ENCODE results near the gene C11orf16. TPM values are rescaled to one million over a fixed set of nuclear protein-coding genes. Genes with fewer than 3 reads are reported as not detected.

The C11orf16 gene
- polyA plus RNA-seq, 3 donors, result not detected

DNA sequence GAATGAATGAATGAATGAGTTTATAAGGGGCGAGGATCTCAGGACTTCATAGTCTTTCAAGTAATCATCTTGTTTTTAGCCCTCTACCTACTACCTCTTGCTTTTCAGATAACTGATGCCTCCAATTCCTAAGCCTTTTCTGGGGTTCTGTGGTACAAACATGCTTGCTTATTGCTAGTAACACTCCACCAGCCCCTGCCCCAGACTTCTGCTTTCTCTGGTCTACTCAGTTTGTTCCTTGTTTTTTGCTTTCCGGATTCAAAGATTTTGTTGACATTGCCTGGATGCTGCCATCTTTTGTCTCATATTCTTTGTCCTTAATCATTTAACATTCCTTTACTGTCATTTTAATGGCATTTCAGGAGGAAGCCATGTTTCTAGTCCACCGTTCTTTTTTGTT lies 40.4 kb upstream of the C11orf16 start:
- Histone ChIP-seq H3K4me2 (replicated peaks; ENCODE audit: extremely low read depth, low read length, poor library complexity, severe bottlenecking) (no peak overlapping the region), H3K79me2 (ENCODE audit: insufficient read depth, low read length) (no peaks in the 10 kb centered on the region), H3K4me1 (ENCODE audit: control insufficient read depth in 1 of 2, insufficient read depth in 2 of 2, low read length in 2 of 2) (no peaks in the 10 kb centered on the region), H3K36me3 (replicated peaks in 1 of 2; ENCODE audit: control insufficient read depth in 1 of 2, insufficient read depth in 2 of 2, low read length in 2 of 2) (no peaks in the 10 kb centered on the region), H3K27me3 (ENCODE audit: control insufficient read depth in 2 of 2, insufficient read depth in 2 of 2, low read length in 2 of 2) (no peaks in the 10 kb centered on the region), H3K9me3 (replicated peaks in 1 of 2; ENCODE audit: control insufficient read depth in 1 of 2, insufficient read depth in 1 of 2, low read length in 2 of 2) (no peaks in the 10 kb centered on the region), H4K20me1 (ENCODE audit: insufficient read depth, low read length) (no peaks in the 10 kb centered on the region), H2AFZ (ENCODE audit: insufficient read depth, low read depth, low read length, poor library complexity, severe bottlenecking) (no peak overlapping the region), H3K9ac (ENCODE audit: insufficient read depth, low read length, poor library complexity, severe bottlenecking) (no peak overlapping the region), H3K27ac (ENCODE audit: low read depth in 1 of 2, low read length in 2 of 2) (no peak overlapping the region), H3K4me3 (replicated peaks in 1 of 3; ENCODE audit: low read depth in 2 of 3, low read length in 3 of 3) (no peak overlapping the region)
- 32% methylated on average over 2 of the region's 3 CpGs for WGBS (ENCODE audit: insufficient coverage)
- H3K9me3 Mint-ChIP-seq, result no peaks in the 10 kb centered on the region
- H3K4me3 Mint-ChIP-seq, result no peak overlapping the region
- H3K27me3 Mint-ChIP-seq (ENCODE audit: low read depth in 3 of 3), result peaks cover 0 to 3% (median 1%) of the 10 kb centered on the region in 3 donors
- H3K36me3 Mint-ChIP-seq, result peaks cover 0 to 3% of the 10 kb centered on the region in 2 donors
- peak in 1 of 3 donors; percentile 20 for DNase-seq
- TF ChIP-seq, protein P1, sequence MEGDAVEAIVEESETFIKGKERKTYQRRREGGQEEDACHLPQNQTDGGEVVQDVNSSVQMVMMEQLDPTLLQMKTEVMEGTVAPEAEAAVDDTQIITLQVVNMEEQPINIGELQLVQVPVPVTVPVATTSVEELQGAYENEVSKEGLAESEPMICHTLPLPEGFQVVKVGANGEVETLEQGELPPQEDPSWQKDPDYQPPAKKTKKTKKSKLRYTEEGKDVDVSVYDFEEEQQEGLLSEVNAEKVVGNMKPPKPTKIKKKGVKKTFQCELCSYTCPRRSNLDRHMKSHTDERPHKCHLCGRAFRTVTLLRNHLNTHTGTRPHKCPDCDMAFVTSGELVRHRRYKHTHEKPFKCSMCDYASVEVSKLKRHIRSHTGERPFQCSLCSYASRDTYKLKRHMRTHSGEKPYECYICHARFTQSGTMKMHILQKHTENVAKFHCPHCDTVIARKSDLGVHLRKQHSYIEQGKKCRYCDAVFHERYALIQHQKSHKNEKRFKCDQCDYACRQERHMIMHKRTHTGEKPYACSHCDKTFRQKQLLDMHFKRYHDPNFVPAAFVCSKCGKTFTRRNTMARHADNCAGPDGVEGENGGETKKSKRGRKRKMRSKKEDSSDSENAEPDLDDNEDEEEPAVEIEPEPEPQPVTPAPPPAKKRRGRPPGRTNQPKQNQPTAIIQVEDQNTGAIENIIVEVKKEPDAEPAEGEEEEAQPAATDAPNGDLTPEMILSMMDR (IDR thresholded peaks at IDR 0.05), result no peak
- peaks cover 5% of the 10 kb centered on the region for H3K4me1 Mint-ChIP-seq
- intact Hi-C loops (cut with micrococcal nuclease), result no loop called here
- peak overlapping the region in 3 of 7 donors; percentile 59 to 74 (median 64) for H3K27ac Mint-ChIP-seq

DNA sequence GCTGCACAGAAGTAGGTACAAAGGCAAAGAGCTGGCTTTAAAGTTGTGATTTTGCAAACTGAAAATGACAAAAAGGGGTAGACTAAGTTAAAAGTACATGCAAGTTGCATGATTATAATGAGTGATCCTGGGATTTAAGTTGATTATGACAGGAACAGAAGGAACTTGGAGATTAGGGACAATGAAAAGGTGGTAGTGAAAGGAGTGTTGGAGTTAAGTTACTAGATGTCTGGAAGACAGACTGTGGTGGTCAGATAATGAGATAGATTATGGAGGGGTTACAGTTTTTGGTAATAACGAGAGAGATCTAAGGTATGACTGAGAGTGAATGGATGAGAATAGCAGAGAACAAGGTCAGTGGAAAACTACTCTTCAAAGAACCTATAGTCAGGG lies 39.2 kb upstream of the C11orf16 start:
- no peak overlapping the region for H3K4me2 ChIP-seq (replicated peaks; ENCODE audit: extremely low read depth, low read length, poor library complexity, severe bottlenecking)
- Mint-ChIP-seq H3K27ac (no peak overlapping the region), H3K4me3 (no peak overlapping the region), H3K27me3 (ENCODE audit: low read depth in 3 of 3) (peaks cover 0 to 3% (median 1%) of the 10 kb centered on the region in 3 donors), H3K36me3 (peaks cover 0 to 6% of the 10 kb centered on the region in 2 donors), H3K4me1 (peaks cover 9% of the 10 kb centered on the region), H3K9me3 (no peaks in the 10 kb centered on the region)
- no peak overlapping the region for H2AFZ ChIP-seq (ENCODE audit: insufficient read depth, low read depth, low read length, poor library complexity, severe bottlenecking)
- H3K27ac ChIP-seq (ENCODE audit: low read depth in 1 of 2, low read length in 2 of 2), result no peak overlapping the region
- TF ChIP-seq, protein P1 (IDR thresholded peaks at IDR 0.05), result no peak
- no peaks in the 10 kb centered on the region for H3K4me1 ChIP-seq (ENCODE audit: control insufficient read depth in 1 of 2, insufficient read depth in 2 of 2, low read length in 2 of 2)
- no peaks in the 10 kb centered on the region for H3K36me3 ChIP-seq (replicated peaks in 1 of 2; ENCODE audit: control insufficient read depth in 1 of 2, insufficient read depth in 2 of 2, low read length in 2 of 2)
- no peaks in the 10 kb centered on the region for H3K79me2 ChIP-seq (ENCODE audit: insufficient read depth, low read length)
- H3K27me3 ChIP-seq (ENCODE audit: control insufficient read depth in 2 of 2, insufficient read depth in 2 of 2, low read length in 2 of 2), result no peaks in the 10 kb centered on the region
- WGBS (ENCODE audit: insufficient coverage), result 100% methylated on average over 1 of the region's 1 CpG
- intact Hi-C loops (cut with micrococcal nuclease), result no loop called here
- H3K9ac ChIP-seq (ENCODE audit: insufficient read depth, low read length, poor library complexity, severe bottlenecking), result no peak overlapping the region
- no peaks in the 10 kb centered on the region for H4K20me1 ChIP-seq (ENCODE audit: insufficient read depth, low read length)
- no peak overlapping the region for H3K4me3 ChIP-seq (replicated peaks in 1 of 3; ENCODE audit: low read depth in 2 of 3, low read length in 3 of 3)
- no peaks in the 10 kb centered on the region for H3K9me3 ChIP-seq (replicated peaks in 1 of 2; ENCODE audit: control insufficient read depth in 1 of 2, insufficient read depth in 1 of 2, low read length in 2 of 2)
- DNase-seq, result no peak
